HEK293 (cell line): ENCODE measurements around the gene TMEM41A.
"Not testable (repeated sequence)": the region's sequence is repeated elsewhere in the genome, so short reads cannot be mapped to it uniquely, and the experiment has no call there.

Experiments used
- GLI4 ChIP-seq: fragments of 450-650 bp; formaldehyde crosslinking; IDR thresholded peaks from 2 replicates; pipeline ENCODE4 v1.5.1; 2016; ENCODE audit warnings: missing biosample characterization, missing genetic modification characterization
- ZFP37 ChIP-seq: fragments of 450-650 bp; formaldehyde crosslinking; IDR thresholded peaks from 2 replicates; pipeline ENCODE4 v1.5.1; 2016; ENCODE audit warnings: missing biosample characterization, missing genetic modification characterization
- ZNF777 ChIP-seq: fragments of 450-650 bp; formaldehyde crosslinking; IDR thresholded peaks from 2 replicates; pipeline ENCODE4 v1.5.1; 2017; ENCODE audit warnings: missing biosample characterization, missing genetic modification characterization, borderline replicate concordance
- ZNF837 ChIP-seq: fragments of 450-650 bp; formaldehyde crosslinking; IDR thresholded peaks from 2 replicates; pipeline ENCODE4 v1.5.1; 2016; ENCODE audit warnings: missing biosample characterization, missing genetic modification characterization
- TF ChIP-seq, protein P1 (sequence below): fragments of 450-650 bp; formaldehyde crosslinking; IDR thresholded peaks from 2 replicates; pipeline ENCODE4 v1.5.1; 2016; ENCODE audit warnings: missing biosample characterization, missing genetic modification characterization
- TF ChIP-seq, protein P2 (sequence below): fragments of 450-650 bp; formaldehyde crosslinking; IDR thresholded peaks from 2 replicates; pipeline ENCODE4 v1.5.1; 2016; ENCODE audit warnings: missing biosample characterization, missing genetic modification characterization
- TF ChIP-seq, protein P3 (sequence below): fragments of 450-650 bp; formaldehyde crosslinking; conservative IDR thresholded peaks from 2 replicates; pipeline ENCODE4 v1.5.1; 2016; ENCODE audit warnings: low read depth, missing biosample characterization, missing genetic modification characterization

DNA sequence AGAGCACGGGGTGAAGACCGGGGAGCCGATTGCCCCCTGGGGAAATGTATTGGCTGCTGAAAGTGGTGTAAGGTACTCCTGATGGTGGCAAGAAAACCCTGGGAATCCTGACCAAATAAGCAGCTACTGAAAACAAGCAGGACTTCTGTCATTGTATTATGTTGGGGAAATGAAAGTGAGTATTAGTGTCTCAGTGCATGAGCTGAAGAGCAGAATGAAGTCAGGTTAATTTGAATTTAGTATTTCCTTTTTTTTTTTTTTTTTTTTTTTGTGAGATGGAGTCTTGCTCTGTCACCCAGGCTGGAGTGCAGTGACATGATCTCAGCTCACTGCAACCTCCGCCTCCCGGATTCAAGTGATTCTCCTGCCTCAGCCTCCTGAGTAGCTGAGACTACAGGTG, 32.7 kb downstream of the TMEM41A start:
- TF ChIP-seq, protein P1, sequence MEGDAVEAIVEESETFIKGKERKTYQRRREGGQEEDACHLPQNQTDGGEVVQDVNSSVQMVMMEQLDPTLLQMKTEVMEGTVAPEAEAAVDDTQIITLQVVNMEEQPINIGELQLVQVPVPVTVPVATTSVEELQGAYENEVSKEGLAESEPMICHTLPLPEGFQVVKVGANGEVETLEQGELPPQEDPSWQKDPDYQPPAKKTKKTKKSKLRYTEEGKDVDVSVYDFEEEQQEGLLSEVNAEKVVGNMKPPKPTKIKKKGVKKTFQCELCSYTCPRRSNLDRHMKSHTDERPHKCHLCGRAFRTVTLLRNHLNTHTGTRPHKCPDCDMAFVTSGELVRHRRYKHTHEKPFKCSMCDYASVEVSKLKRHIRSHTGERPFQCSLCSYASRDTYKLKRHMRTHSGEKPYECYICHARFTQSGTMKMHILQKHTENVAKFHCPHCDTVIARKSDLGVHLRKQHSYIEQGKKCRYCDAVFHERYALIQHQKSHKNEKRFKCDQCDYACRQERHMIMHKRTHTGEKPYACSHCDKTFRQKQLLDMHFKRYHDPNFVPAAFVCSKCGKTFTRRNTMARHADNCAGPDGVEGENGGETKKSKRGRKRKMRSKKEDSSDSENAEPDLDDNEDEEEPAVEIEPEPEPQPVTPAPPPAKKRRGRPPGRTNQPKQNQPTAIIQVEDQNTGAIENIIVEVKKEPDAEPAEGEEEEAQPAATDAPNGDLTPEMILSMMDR (tag by site-specific recombination): not testable (repeated sequence)
- not testable (repeated sequence) for TF ChIP-seq ZNF777 (tag by site-specific recombination); GLI4 (tag by site-specific recombination); ZFP37 (tag by site-specific recombination); ZNF837
- TF ChIP-seq, protein P2, sequence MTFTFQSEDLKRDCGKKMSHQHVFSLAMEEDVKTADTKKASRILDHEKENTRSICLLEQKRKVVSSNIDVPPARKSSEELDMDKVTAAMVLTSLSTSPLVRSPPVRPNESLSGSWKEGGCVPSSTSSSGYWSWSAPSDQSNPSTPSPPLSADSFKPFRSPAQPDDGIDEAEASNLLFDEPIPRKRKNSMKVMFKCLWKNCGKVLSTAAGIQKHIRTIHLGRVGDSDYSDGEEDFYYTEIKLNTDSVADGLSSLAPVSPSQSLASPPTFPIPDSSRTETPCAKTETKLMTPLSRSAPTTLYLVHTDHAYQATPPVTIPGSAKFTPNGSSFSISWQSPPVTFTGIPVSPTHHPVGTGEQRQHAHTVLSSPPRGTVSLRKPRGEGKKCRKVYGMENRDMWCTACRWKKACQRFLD: not testable (repeated sequence)
- TF ChIP-seq, protein P3, sequence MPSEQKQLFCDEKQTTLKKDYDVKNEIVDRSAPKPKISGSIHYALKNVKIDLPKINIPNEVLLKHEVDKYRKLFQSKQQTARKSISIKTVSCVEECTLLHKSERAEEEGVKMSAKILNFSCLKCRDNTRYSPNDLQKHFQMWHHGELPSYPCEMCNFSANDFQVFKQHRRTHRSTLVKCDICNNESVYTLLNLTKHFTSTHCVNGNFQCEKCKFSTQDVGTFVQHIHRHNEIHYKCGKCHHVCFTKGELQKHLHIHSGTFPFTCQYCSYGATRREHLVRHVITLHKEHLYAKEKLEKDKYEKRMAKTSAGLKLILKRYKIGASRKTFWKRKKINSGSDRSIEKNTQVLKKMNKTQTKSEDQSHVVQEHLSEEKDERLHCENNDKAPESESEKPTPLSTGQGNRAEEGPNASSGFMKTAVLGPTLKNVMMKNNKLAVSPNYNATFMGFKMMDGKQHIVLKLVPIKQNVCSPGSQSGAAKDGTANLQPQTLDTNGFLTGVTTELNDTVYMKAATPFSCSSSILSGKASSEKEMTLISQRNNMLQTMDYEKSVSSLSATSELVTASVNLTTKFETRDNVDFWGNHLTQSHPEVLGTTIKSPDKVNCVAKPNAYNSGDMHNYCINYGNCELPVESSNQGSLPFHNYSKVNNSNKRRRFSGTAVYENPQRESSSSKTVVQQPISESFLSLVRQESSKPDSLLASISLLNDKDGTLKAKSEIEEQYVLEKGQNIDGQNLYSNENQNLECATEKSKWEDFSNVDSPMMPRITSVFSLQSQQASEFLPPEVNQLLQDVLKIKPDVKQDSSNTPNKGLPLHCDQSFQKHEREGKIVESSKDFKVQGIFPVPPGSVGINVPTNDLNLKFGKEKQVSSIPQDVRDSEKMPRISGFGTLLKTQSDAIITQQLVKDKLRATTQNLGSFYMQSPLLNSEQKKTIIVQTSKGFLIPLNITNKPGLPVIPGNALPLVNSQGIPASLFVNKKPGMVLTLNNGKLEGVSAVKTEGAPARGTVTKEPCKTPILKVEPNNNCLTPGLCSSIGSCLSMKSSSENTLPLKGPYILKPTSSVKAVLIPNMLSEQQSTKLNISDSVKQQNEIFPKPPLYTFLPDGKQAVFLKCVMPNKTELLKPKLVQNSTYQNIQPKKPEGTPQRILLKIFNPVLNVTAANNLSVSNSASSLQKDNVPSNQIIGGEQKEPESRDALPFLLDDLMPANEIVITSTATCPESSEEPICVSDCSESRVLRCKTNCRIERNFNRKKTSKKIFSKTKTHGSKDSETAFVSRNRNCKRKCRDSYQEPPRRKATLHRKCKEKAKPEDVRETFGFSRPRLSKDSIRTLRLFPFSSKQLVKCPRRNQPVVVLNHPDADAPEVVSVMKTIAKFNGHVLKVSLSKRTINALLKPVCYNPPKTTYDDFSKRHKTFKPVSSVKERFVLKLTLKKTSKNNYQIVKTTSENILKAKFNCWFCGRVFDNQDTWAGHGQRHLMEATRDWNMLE (tag by site-specific recombination): not testable (repeated sequence)
